GM21381 (cell line): ENCODE measurements around the gene SPATA9.
A peak's percentile ranks its signal among the peaks of the same experiment; 100 is the strongest.

ENCODE experiments used
- ATAC-seq: cut with Tn5 transposase; IDR thresholded peaks from one replicate; pipeline ENCODE4 v1.9.1; 2021; ENCODE audit warnings: mild to moderate bottlenecking, moderate library complexity; ENCODE audit not compliant: unreplicated experiment

SPATA9 gene

GRCh38 chr5:95682891-95683290 is at the start of gene SPATA9:
Gene SPATA9 (minus strand): TSS chr5:95682991. CDS start chr5:95682854, 137 bp downstream.
- no peak for ATAC-seq

- peak; percentile 17 for ATAC-seq
Measured at GRCh38 chr5:95731571-95732554, 49.1 kb upstream of the SPATA9 start.

- peak; percentile 43 for ATAC-seq
Measured at GRCh38 chr5:95730730-95731570, 48.2 kb upstream of the SPATA9 start, which contains the start of gene RHOBTB3. Gene RHOBTB3 (plus strand): TSS chr5:95731336. CDS start chr5:95731683, 347 bp downstream.

- no peak for ATAC-seq
Measured at GRCh38 chr5:95730011-95730700, 47.4 kb upstream of the SPATA9 start.

GRCh38 chr5:95729115-95730010 is 46.6 kb upstream of the SPATA9 start:
- ATAC-seq: no peak

- no peak for ATAC-seq
Measured at GRCh38 chr5:95728494-95729114, 45.8 kb upstream of the SPATA9 start.

- no peak for ATAC-seq
Measured at GRCh38 chr5:95727764-95728191, 45.0 kb upstream of the SPATA9 start.

- no peak for ATAC-seq
Measured at GRCh38 chr5:95726811-95727763, 44.3 kb upstream of the SPATA9 start.

GRCh38 chr5:95725937-95726810 is 43.4 kb upstream of the SPATA9 start:
- peak; percentile 33 for ATAC-seq

GRCh38 chr5:95725071-95725820 is 42.5 kb upstream of the SPATA9 start:
- ATAC-seq: no peak

GRCh38 chr5:95723632-95724369 is 41.0 kb upstream of the SPATA9 start:
- no peak for ATAC-seq

GRCh38 chr5:95721582-95722295 is 38.9 kb upstream of the SPATA9 start:
- no peak for ATAC-seq

- ATAC-seq: no peak
Measured at GRCh38 chr5:95720094-95720786, 37.4 kb upstream of the SPATA9 start.

GRCh38 chr5:95718738-95719137 is 35.9 kb upstream of the SPATA9 start:
- peak; percentile 2 for ATAC-seq

GRCh38 chr5:95718203-95718602 is 35.4 kb upstream of the SPATA9 start:
- peak; percentile 70 for ATAC-seq
